MM.1S (cell line): Measurements from ENCODE around the gene PRCD.

ENCODE experiments used
- DNase-seq: peaks from one replicate; pipeline ENCODE4 v3.0.0-alpha.2; 2015
- H2AFZ ChIP-seq: fragments of 300-600 bp; sonication (generic); 2 replicates; pipeline ENCODE4 v1.6.0; 2016; ENCODE audit warnings: antibody characterized with exemption, low read length
- H3F3A ChIP-seq: fragments of 300-600 bp; sonication (generic); 2 replicates; pipeline ENCODE4 v1.6.1; 2016; ENCODE audit warnings: mild to moderate bottlenecking, antibody characterized with exemption, low read length, moderate library complexity, mixed read lengths; ENCODE audit not compliant: insufficient read depth
- H3K27ac ChIP-seq: fragments of 300-600 bp; sonication (generic); 2 replicates; pipeline ENCODE4 v1.5.1; 2016; ENCODE audit warnings: mild to moderate bottlenecking, low read length
- H3K27me3 ChIP-seq: fragments of 300-600 bp; sonication (generic); replicated peaks from 2 replicates; pipeline ENCODE4 v1.6.0; 2016; ENCODE audit warnings: low read length; ENCODE audit not compliant: insufficient read depth
- H3K36me3 ChIP-seq: fragments of 300-600 bp; sonication (generic); replicated peaks from 2 replicates; pipeline ENCODE4 v1.6.1; 2016; ENCODE audit warnings: mild to moderate bottlenecking, low read length, mixed read lengths; ENCODE audit not compliant: insufficient read depth
- H3K4me1 ChIP-seq: fragments of 300-600 bp; sonication (generic); 2 replicates; pipeline ENCODE4 v1.6.1; 2016; ENCODE audit warnings: low read length, mixed read lengths
- H3K4me2 ChIP-seq: fragments of 300-600 bp; sonication (generic); 2 replicates; pipeline ENCODE4 v1.6.0; 2016; ENCODE audit warnings: low read depth, low read length
- H3K4me3 ChIP-seq: fragments of 300-600 bp; sonication (generic); 2 replicates; pipeline ENCODE4 v1.5.1; 2016; ENCODE audit warnings: low read length, mixed read lengths
- H3K79me2 ChIP-seq: fragments of 300-600 bp; sonication (generic); 2 replicates; pipeline ENCODE4 v1.6.1; 2016; ENCODE audit warnings: mixed run types, low read length, mixed read lengths
- H3K9ac ChIP-seq: fragments of 300-600 bp; sonication (generic); 2 replicates; pipeline ENCODE4 v1.6.1; 2016; ENCODE audit warnings: low read length, mixed read lengths
- H3K9me2 ChIP-seq: fragments of 300-600 bp; sonication (generic); replicated peaks from 2 replicates; pipeline ENCODE4 v1.6.1; 2016; ENCODE audit warnings: mild to moderate bottlenecking, low read length, mixed read lengths; ENCODE audit not compliant: insufficient read depth
- H3K9me3 ChIP-seq: fragments of 300-600 bp; sonication (generic); replicated peaks from 2 replicates; pipeline ENCODE4 v1.6.1; 2016; ENCODE audit warnings: mild to moderate bottlenecking, low read length, mixed read lengths; ENCODE audit not compliant: insufficient read depth
- H4K20me1 ChIP-seq: fragments of 300-600 bp; sonication (generic); 2 replicates; pipeline ENCODE4 v1.6.1; 2016; ENCODE audit warnings: mild to moderate bottlenecking, low read length, moderate library complexity, mixed read lengths; ENCODE audit not compliant: insufficient read depth
- CTCF ChIP-seq: fragments of 300-600 bp; sonication (generic); IDR thresholded peaks from 2 replicates; pipeline ENCODE4 v1.5.1; 2016; ENCODE audit warnings: antibody characterized with exemption, low read length, mixed read lengths
- EZH2 ChIP-seq: fragments of 300-600 bp; sonication (generic); optimal IDR thresholded peaks from 2 replicates; pipeline ENCODE3; 2017; ENCODE audit warnings: low read depth, mild to moderate bottlenecking, antibody characterized with exemption, low read length, mixed read lengths
- EZH2phosphoT487 ChIP-seq: fragments of 300-600 bp; sonication (generic); IDR thresholded peaks from 2 replicates; pipeline ENCODE4 v1.6.1; 2018; ENCODE audit warnings: antibody characterized with exemption, low read length

Gene PRCD

GRCh38 chr17:76570457-76570856 lies 30.6 kb downstream of the PRCD start:
- Histone ChIP-seq H3K4me2 (no peak overlapping the region), H3F3A (peaks cover 3% of the 10 kb centered on the region; the same call in 1 of the 2 replicates), H3K27ac (no peak overlapping the region), H3K9me3 (no peaks in the 10 kb centered on the region), H3K4me3 (no peak overlapping the region), H3K36me3 (no peaks in the 10 kb centered on the region), H4K20me1 (peaks cover 6% of the 10 kb centered on the region; the same call in 1 of the 2 replicates), H3K27me3 (no peaks in the 10 kb centered on the region), H2AFZ (no peak overlapping the region), H3K4me1 (no peaks in the 10 kb centered on the region), H3K9me2 (no peaks in the 10 kb centered on the region), H3K9ac (no peak overlapping the region), H3K79me2 (no peaks in the 10 kb centered on the region)
- TF ChIP-seq EZH2phosphoT487 (no peak), EZH2 (no peak), CTCF (no peak)
- DNase-seq, result no peak

- TF ChIP-seq EZH2phosphoT487 (no peak), CTCF (no peak), EZH2 (no peak)
- no peaks in the 10 kb centered on the region for H3K4me1 ChIP-seq
- no peak overlapping the region for H3K4me3 ChIP-seq
- H3K27me3 ChIP-seq, result no peaks in the 10 kb centered on the region
- H2AFZ ChIP-seq, result no peak overlapping the region
- peaks cover 3% of the 10 kb centered on the region; the same call in 1 of the 2 replicates for H4K20me1 ChIP-seq
- H3K9me2 ChIP-seq, result no peaks in the 10 kb centered on the region
- H3K36me3 ChIP-seq, result no peaks in the 10 kb centered on the region
- no peak overlapping the region for H3K27ac ChIP-seq
- no peak for DNase-seq
- no peaks in the 10 kb centered on the region for H3K9me3 ChIP-seq
- H3K9ac ChIP-seq, result no peak overlapping the region
- H3K79me2 ChIP-seq, result no peaks in the 10 kb centered on the region
- no peaks in the 10 kb centered on the region; the same call in 1 of the 2 replicates for H3F3A ChIP-seq
- no peak overlapping the region for H3K4me2 ChIP-seq
These were observed 31.1 kb downstream of the PRCD start for GRCh38 chr17:76570877-76571471.

- no peak overlapping the region for H3K4me2 ChIP-seq
- H3K4me1 ChIP-seq, result no peaks in the 10 kb centered on the region
- no peak for TF ChIP-seq EZH2
- TF ChIP-seq CTCF, result no peak
- TF ChIP-seq EZH2phosphoT487, result no peak
These were observed 32.5 kb downstream of the PRCD start for GRCh38 chr17:76572201-76572910.

More at GRCh38 chr17:76572201-76572910, 32.5 kb downstream of the PRCD start:
- Histone ChIP-seq H3K9ac (no peak overlapping the region), H2AFZ (no peak overlapping the region), H4K20me1 (no peaks in the 10 kb centered on the region; the same call in 1 of the 2 replicates), H3K9me3 (no peaks in the 10 kb centered on the region), H3K27me3 (no peaks in the 10 kb centered on the region), H3K4me3 (no peak overlapping the region), H3K79me2 (no peaks in the 10 kb centered on the region), H3K9me2 (no peaks in the 10 kb centered on the region), H3K36me3 (no peaks in the 10 kb centered on the region), H3F3A (no peaks in the 10 kb centered on the region), H3K27ac (no peak overlapping the region)
- no peak for DNase-seq
